ENCODE measurements around the gene ALDH4A1. TPM values are rescaled to one million over a fixed set of nuclear protein-coding genes. Genes with fewer than 3 reads are reported as not detected.

ALDH4A1 gene
- total RNA-seq, 8 experiments from 2014 or later: 3.0 to 57.5 (median 8.8) TPM

- no peak for ATAC-seq (replicated peaks in 6 of 8)
- 93 to 100% (median 97%) methylated on average over 1 to 3 of the region's 3 CpGs; no CpG with 5 or more reads in 6 of the 10 experiments for WGBS, 10 experiments
- in situ Hi-C loops (cut with MboI; ENCODE audit: low pct_unique_long_range_greater_than_20kb in 2 of 9, low sequenced_read_pairs in 9 of 9, unreplicated experiment in 9 of 9): no loop called here
- Histone ChIP-seq H3K27ac (no peak overlapping the region), H3K4me1 (replicated peaks in 1 of 2) (peaks cover 6 to 13% of the 10 kb centered on the region in 2 donors), H3K4me3 (no peak overlapping the region)
Observed at GRCh38 chr1:18936471-18936813, 34.1 kb upstream of the ALDH4A1 start.

DNA sequence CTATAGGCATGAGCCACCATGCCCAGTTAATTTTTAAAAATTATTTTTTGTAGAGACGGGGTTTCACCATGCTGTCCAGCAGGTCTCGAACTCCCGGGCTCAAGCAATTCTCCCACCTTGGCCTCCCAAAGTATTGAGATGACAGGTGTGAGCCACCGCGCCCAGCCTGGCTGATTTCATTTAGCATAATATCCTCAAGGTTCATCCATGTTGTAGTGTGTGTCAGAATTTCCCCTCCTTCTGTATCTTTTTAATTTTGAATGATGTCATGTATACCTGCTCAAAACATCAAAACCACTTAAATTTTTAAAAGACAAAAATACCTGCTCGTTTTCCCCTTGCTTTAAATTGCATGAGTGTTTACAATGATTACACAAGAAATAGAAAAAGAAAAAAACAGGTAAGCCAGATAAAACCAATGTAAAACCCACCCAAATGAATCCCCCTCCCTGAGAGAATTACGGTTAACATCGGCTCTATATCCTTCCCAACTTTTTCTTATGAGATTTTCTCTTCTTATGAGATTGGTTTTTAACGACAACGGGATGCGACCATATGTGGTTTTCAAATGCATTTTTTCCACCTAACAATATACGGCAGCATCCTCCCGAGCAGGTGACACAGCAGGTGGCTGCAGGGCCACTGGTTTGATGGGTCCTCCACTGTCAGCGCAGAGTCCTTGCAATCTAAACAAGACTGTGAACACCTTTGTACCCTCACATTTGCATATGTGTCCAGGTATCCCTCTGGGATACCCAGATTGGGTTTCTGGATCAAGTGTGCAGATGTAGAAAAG lies 32.0 kb upstream of the ALDH4A1 start:
- Histone ChIP-seq H3K4me1 (replicated peaks in 1 of 2) (peaks cover 6 to 7% of the 10 kb centered on the region in 2 donors), H3K27ac (no peak overlapping the region), H3K4me3 (no peak overlapping the region)
- in situ Hi-C loops (cut with MboI; ENCODE audit: low pct_unique_long_range_greater_than_20kb in 2 of 9, low sequenced_read_pairs in 9 of 9, unreplicated experiment in 9 of 9): no loop called here
- 57 to 85% (median 77%) methylated on average over 5 to 14 of the region's 14 CpGs; no CpG with 5 or more reads in 1 of the 10 experiments for WGBS, 10 experiments
- no peak for ATAC-seq (replicated peaks in 6 of 8)

DNA sequence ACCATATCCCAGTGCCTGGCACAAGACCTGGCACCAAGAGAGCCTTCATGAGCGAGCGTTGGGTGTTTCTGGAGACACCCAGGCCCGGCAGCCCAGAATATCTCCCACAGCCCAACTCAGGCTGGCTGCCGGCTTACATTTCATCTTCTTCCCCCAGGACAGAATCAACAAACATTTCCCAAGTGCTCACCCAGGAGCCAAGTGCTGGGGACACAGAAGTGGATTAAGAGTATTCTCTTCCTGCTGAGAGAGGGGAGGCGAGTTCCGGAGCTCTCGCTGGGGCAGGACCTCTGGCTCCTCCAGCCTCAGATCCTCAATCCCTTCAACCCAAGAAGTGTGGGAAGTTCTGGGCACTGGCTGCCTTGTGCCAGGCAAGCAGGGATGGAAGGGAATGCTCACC lies 30.5 kb upstream of the ALDH4A1 start:
- H3K4me1 ChIP-seq (replicated peaks in 1 of 2): peaks cover under 1 to 3% of the 10 kb centered on the region in 2 donors
- in situ Hi-C loops (cut with MboI; ENCODE audit: low pct_unique_long_range_greater_than_20kb in 2 of 9, low sequenced_read_pairs in 9 of 9, unreplicated experiment in 9 of 9): no loop called here
- 87 to 90% (median 87%) methylated on average over 2 to 4 of the region's 7 CpGs; no CpG with 5 or more reads in 7 of the 10 experiments for WGBS, 10 experiments
- H3K27ac ChIP-seq: no peak overlapping the region
- no peak overlapping the region for H3K4me3 ChIP-seq
- no peak for ATAC-seq (replicated peaks in 6 of 8)

DNA sequence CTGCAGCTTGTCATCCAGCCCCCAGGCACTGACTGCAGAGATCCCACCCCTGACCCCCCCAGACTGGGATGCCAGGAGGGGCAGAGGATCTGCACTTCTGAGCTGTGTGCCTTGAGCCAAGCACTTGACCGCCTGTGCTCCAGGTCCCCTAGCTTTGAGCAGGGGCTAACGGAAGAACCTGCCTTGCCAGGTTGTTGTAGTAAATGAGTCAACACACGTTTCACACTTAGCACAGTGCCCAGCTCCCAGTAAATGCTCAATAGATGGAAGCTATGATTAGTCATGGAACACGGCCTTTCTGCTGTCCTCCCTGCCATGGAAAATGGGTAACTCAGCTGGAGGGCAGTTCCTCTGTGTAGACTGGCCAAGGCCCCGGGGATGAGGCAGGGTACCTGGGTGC lies 30.0 kb upstream of the ALDH4A1 start:
- Histone ChIP-seq H3K4me3 (no peak overlapping the region), H3K4me1 (replicated peaks in 1 of 2) (peaks cover 3 to 6% of the 10 kb centered on the region in 2 donors), H3K27ac (no peak overlapping the region)
- WGBS, 10 experiments: 55 to 92% (median 90%) methylated on average over 2 to 4 of the region's 5 CpGs; no CpG with 5 or more reads in 7 of the 10 experiments
- in situ Hi-C loops (cut with MboI; ENCODE audit: low pct_unique_long_range_greater_than_20kb in 2 of 9, low sequenced_read_pairs in 9 of 9, unreplicated experiment in 9 of 9): no loop called here
- no peak for ATAC-seq (replicated peaks in 6 of 8)

DNA sequence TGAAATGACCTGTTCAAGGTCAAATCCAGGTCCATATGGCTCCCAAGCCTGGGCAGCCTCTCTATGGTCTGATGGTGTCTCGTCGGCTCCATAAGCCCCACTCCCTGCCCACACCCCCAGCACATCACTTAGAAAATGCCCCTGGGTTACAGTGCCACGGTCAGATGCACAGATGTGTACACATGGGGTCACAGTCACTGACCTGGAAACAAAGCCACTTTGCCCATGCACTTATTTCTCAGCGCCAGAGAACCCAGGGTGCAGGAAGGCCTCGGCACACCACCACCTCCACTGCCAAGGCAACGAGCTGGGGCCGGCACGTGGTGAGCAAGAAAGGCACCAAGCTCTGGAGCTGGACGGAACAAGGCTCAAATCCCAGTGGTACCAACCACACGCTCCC lies 29.4 kb upstream of the ALDH4A1 start:
- Histone ChIP-seq H3K4me3 (no peak overlapping the region), H3K27ac (no peak overlapping the region), H3K4me1 (replicated peaks in 1 of 2) (peaks cover 3 to 9% of the 10 kb centered on the region in 2 donors)
- in situ Hi-C loops (cut with MboI; ENCODE audit: low pct_unique_long_range_greater_than_20kb in 2 of 9, low sequenced_read_pairs in 9 of 9, unreplicated experiment in 9 of 9): no loop called here
- ATAC-seq (replicated peaks in 6 of 8): no peak
- 56 to 92% (median 67%) methylated on average over 2 to 10 of the region's 10 CpGs; no CpG with 5 or more reads in 5 of the 10 experiments for WGBS, 10 experiments

DNA sequence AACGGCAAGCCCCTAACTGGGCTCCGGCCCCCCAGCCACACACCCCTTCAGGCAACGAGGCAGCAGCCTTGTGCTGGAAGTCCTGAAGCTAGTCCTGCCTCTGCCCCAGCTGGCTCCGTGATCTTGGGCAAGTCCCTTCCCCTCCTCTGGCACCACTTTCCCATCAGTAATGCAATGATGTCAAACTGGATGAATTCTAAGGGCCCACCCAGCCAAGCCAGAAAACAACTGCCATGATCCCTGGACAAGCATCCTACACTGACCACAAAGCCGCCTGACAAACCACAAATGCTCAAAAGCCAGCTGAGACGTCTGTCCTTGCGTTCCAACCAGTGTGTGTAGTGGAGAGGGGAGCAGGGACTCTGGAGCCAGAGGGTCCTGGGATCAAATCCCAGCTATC lies 27.3 kb upstream of the ALDH4A1 start:
- Histone ChIP-seq H3K4me3 (no peak overlapping the region), H3K4me1 (replicated peaks in 1 of 2) (peaks cover 11 to 22% of the 10 kb centered on the region in 2 donors), H3K27ac (no peak overlapping the region)
- 55 to 93% (median 84%) methylated on average over 3 to 6 of the region's 7 CpGs; no CpG with 5 or more reads in 6 of the 10 experiments for WGBS, 10 experiments
- ATAC-seq (replicated peaks in 6 of 8): peak in 2 of 8 experiments; percentile 40 to 47
- in situ Hi-C loops (cut with MboI; ENCODE audit: low pct_unique_long_range_greater_than_20kb in 2 of 9, low sequenced_read_pairs in 9 of 9, unreplicated experiment in 9 of 9): no loop called here

GRCh38 chr1:18928985-18929384 lies 26.6 kb upstream of the ALDH4A1 start:
- Histone ChIP-seq H3K27ac (no peak overlapping the region), H3K4me1 (replicated peaks in 1 of 2) (peaks cover 12 to 29% of the 10 kb centered on the region in 2 donors), H3K4me3 (no peak overlapping the region)
- in situ Hi-C loops (cut with MboI; ENCODE audit: low pct_unique_long_range_greater_than_20kb in 2 of 9, low sequenced_read_pairs in 9 of 9, unreplicated experiment in 9 of 9): no loop called here
- WGBS, 10 experiments: 73 to 100% (median 79%) methylated on average over 1 to 6 of the region's 6 CpGs; no CpG with 5 or more reads in 4 of the 10 experiments
- no peak for ATAC-seq (replicated peaks in 6 of 8)

GRCh38 chr1:18928406-18928805 lies 26.1 kb upstream of the ALDH4A1 start:
- in situ Hi-C loops (cut with MboI; ENCODE audit: low pct_unique_long_range_greater_than_20kb in 2 of 9, low sequenced_read_pairs in 9 of 9, unreplicated experiment in 9 of 9): no loop called here
- Histone ChIP-seq H3K27ac (no peak overlapping the region), H3K4me3 (no peak overlapping the region), H3K4me1 (replicated peaks in 1 of 2) (peaks cover 18 to 35% of the 10 kb centered on the region in 2 donors)
- no peak for ATAC-seq (replicated peaks in 6 of 8)
- 17 to 87% (median 63%) methylated on average over 1 to 5 of the region's 8 CpGs; no CpG with 5 or more reads in 6 of the 10 experiments for WGBS, 10 experiments

DNA sequence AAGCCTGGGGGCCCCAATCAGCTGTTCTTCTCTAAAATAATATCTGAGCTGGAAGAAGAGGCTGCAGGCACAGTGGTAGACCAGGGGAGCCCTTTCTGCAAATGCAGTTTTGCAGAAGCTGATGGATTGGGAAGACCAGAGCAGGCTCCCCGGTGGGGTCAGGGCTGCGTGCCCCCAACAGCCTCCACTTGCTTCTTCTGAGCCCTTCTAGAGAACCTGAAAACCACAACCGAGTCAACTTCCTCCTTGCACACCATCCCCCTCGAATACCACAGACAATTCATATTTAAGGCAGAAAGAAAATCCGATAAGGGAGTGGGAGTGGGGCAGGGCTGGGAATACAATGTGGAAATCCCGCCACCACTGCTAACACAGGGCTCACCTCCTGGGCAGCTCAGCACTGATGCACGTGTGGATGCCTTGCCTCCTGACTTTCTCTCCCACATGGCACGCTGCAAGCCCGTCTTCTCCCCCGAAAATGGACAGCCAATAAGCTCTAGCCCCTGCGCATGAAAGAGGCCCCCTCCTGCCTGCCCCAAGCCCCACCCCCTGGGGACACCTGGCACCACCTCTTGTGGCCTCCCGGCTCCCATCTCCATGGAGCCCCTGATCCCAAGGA lies 25.4 kb upstream of the ALDH4A1 start:
- WGBS, 10 experiments: 0 to 100% (median 55%) methylated on average over 1 to 8 of the region's 12 CpGs; no CpG with 5 or more reads in 1 of the 10 experiments
- Histone ChIP-seq H3K27ac (no peak overlapping the region), H3K4me1 (replicated peaks in 1 of 2) (peaks cover 25 to 42% of the 10 kb centered on the region in 2 donors), H3K4me3 (no peak overlapping the region)
- ATAC-seq (replicated peaks in 6 of 8): peak in 2 of 8 experiments; percentile 15 to 17
- in situ Hi-C loops (cut with MboI; ENCODE audit: low pct_unique_long_range_greater_than_20kb in 2 of 9, low sequenced_read_pairs in 9 of 9, unreplicated experiment in 9 of 9): no loop called here

DNA sequence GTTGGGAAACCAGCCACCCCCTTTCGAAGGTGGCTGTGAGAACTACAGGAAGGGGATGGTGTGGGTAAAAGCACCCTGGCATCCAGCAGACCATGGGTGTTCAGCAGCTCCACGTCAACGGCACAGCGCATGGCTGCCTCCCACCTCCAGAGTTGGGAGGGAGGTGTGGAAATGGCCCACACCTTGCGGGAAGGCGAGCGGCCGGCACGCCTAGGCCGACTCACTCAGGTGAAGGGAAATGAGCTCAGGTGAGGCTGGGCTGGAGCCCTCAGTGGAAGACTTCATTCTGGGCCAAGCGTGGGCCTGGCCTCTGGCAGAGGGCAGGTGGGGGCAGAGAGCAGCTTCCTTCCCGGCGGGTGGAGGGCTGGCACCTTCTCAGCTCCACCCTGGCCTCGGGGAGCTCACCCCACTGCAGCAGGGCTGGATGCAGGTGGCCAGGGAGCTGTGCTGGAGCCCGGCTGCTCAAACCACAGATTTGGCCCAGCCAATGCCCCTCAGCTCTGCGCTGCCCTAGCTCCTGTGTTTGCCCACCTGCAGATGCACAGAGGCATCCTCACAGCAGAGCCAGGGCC lies 24.8 kb upstream of the ALDH4A1 start:
- H3K4me3 ChIP-seq: no peak overlapping the region

DNA sequence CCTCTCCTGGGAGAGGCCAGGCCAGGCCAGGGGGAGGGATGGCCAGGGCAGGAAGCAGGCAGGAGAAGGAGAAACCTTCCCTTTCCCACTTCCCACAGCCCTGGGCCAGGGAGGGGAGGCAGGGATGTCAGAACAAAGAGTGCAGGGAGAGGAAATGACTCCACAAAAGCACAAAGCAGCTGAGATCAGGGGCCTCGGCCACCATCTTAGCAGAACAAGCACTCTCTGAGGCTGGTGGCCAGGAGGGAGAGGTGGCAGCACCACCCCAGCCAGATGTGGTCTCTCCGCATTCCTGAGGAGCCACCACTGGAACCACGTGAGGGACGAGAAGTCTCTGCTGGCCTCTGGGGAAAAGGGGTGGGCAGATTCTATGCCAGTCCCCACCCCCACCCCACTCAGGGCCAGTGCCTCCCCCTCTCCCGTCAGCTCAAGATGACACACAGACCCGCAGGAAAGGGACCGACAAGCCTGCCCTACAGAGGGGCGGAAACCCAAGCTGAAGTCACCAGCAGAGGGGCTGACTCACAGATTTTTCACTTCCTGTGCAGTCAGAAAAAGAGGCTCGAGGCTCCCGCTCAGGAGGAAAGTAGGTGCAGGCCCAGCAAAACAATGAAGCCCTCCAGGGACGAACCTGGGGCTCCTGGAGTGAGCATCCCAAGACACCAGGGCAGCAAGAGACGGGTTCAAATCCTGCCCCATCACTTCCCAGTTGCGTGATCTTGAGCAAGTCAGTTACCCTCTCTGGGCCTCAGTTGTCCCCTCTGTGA lies 24.1 kb upstream of the ALDH4A1 start:
- Histone ChIP-seq H3K27ac (no peak overlapping the region), H3K4me1 (replicated peaks in 1 of 2) (peaks cover 34 to 51% of the 10 kb centered on the region in 2 donors), H3K4me3 (no peak overlapping the region)
- in situ Hi-C loops (cut with MboI; ENCODE audit: low pct_unique_long_range_greater_than_20kb in 2 of 9, low sequenced_read_pairs in 9 of 9, unreplicated experiment in 9 of 9): no loop called here
- peak in 7 of 8 experiments; percentile 23 to 65 (median 53) for ATAC-seq (replicated peaks in 6 of 8)
- WGBS, 10 experiments: 10 to 64% (median 33%) methylated on average over 1 to 3 of the region's 13 CpGs; no CpG with 5 or more reads in 7 of the 10 experiments

More for the DNA sequence above, 24.8 kb upstream of the ALDH4A1 start:
- in situ Hi-C loops (cut with MboI; ENCODE audit: low pct_unique_long_range_greater_than_20kb in 2 of 9, low sequenced_read_pairs in 9 of 9, unreplicated experiment in 9 of 9): no loop called here
- no peak overlapping the region for H3K27ac ChIP-seq
- WGBS, 10 experiments: 25 to 100% (median 87%) methylated on average over 1 to 15 of the region's 16 CpGs; no CpG with 5 or more reads in 3 of the 10 experiments
- ATAC-seq (replicated peaks in 6 of 8): no peak
- peaks cover 30 to 48% of the 10 kb centered on the region in 2 donors for H3K4me1 ChIP-seq (replicated peaks in 1 of 2)

DNA sequence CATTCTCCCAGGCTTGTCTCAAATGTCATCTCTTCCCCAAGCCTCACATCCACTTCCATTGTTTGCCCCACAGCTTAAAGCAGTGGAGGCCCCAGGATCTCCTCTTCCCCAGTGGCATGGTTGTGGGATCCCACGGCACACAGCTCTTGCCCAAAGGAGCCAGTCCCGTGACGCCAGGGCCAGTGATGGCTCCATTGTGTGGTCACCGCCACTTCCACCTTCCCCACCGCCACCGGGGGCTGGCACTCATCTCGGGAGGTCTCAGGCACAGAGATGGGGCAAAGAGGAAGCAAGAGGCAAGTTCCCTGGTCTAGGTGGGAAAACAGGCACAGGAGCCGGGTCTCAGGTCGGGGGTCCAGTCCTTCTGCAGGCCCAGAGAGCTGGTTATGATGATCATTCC lies 22.9 kb upstream of the ALDH4A1 start:
- Histone ChIP-seq H3K27ac (peak overlapping the region in 1 of 2 donors; percentile 45), H3K4me1 (replicated peaks in 1 of 2) (peaks cover 34 to 51% of the 10 kb centered on the region in 2 donors), H3K4me3 (no peak overlapping the region)
- WGBS, 10 experiments: 60 to 100% (median 95%) methylated on average over 2 to 9 of the region's 9 CpGs; no CpG with 5 or more reads in 4 of the 10 experiments
- ATAC-seq (replicated peaks in 6 of 8): no peak
- in situ Hi-C loops (cut with MboI; ENCODE audit: low pct_unique_long_range_greater_than_20kb in 2 of 9, low sequenced_read_pairs in 9 of 9, unreplicated experiment in 9 of 9): no loop called here

Measured in motor neuron (in vitro differentiated cells).